Stimulated activated naive CD8-positive, alpha-beta T cell treated with anti-CD3 and anti-CD28 coated beads, Interleukin-15, Interleukin-2, amounts not matched to agents 100 ng/mL and 50 ng/mL, for 24 hours (primary cell): ENCODE measurements around the gene OLFML3.
"Not testable (repeated sequence)": the region's sequence is repeated elsewhere in the genome, so short reads cannot be mapped to it uniquely, and the experiment has no call there.

ENCODE experiments used
- H3K27ac Mint-ChIP-seq: one replicate; pipeline ENCODE4 v1.8.0; 2021; ENCODE audit warnings: mild to moderate bottlenecking, mixed read lengths
- H3K27me3 Mint-ChIP-seq: one replicate; pipeline ENCODE4 v1.8.0; 2021; ENCODE audit warnings: mixed read lengths
- H3K36me3 Mint-ChIP-seq: one replicate; pipeline ENCODE4 v1.8.0; 2021; ENCODE audit warnings: low read depth, mixed read lengths
- H3K4me1 Mint-ChIP-seq: one replicate; pipeline ENCODE4 v1.8.0; 2021; ENCODE audit warnings: low read depth, mixed read lengths
- H3K4me3 Mint-ChIP-seq: one replicate; pipeline ENCODE4 v1.8.0; 2021; ENCODE audit warnings: mild to moderate bottlenecking, mixed read lengths
- H3K9me3 Mint-ChIP-seq: one replicate; pipeline ENCODE4 v1.8.0; 2021; ENCODE audit warnings: mixed read lengths

OLFML3 gene

DNA sequence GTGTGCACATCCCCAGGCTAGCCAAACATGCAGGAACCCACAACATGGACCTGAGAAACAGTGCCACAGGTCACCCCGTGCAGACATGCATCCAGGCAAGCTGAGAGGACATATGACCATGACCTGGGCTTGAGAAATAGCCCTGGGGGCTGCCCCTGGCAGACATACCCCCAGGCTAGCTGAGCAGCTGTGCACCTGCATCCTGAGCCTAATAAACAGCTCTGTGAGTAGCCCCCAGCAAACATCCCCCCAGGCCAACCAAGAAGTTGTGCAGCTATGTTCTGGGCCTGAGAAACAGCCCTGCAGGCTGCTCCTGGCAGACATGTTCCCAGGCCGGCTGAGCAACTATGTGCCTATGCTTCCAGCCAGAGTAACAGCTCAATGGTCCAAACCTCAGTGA is 14.5 kb downstream of the OLFML3 start:
- Mint-ChIP-seq H3K27ac (no peak overlapping the region), H3K9me3 (peaks cover 19% of the 10 kb centered on the region), H3K4me3 (no peak overlapping the region), H3K4me1 (no peaks in the 10 kb centered on the region), H3K36me3 (peaks cover 14% of the 10 kb centered on the region), H3K27me3 (no peaks in the 10 kb centered on the region)

DNA sequence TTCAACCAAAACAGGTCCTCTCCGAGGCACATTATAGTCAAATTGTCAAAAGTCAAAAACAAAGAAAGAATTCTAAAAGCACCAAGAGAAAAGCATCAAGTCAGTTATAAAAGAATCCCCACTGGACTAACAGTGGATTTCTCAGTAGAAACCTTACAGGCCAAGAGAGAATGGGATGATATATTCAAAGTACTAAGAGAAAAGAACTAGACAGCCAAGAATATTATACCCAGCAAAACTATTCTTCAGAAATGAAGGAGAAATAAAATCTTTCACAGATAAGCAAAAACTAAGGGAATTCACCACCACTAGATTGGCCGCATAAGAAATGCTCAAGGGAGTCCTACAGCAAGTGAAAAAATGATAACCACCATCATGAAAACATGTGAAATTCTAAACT is 16.1 kb downstream of the OLFML3 start:
- Mint-ChIP-seq H3K27me3 (no peaks in the 10 kb centered on the region), H3K4me1 (no peaks in the 10 kb centered on the region), H3K36me3 (peaks cover 14% of the 10 kb centered on the region), H3K4me3 (no peak overlapping the region), H3K9me3 (peaks cover 19% of the 10 kb centered on the region), H3K27ac (no peak overlapping the region)

DNA sequence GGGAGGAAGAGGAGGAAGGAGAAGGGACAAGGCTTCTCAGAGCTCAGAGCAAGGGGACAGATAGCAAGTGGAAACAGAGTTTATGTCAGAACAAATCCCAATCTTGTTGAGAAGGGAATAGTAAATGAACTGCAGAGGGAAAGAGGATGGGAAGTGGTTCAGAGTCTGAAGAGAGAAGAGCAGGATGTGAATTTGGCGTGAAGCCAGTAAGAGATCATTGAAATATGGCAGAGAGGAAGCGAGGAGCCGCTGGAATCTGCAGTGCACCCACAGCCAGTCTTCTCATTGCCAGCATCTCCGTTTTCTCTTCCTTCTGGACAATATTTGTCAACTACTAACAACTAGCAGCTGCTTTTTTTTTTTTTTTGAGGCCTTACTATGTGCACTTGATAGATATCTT is 19.1 kb downstream of the OLFML3 start:
- H3K4me3 Mint-ChIP-seq: no peak overlapping the region
- peaks cover 14% of the 10 kb centered on the region for H3K36me3 Mint-ChIP-seq

DNA sequence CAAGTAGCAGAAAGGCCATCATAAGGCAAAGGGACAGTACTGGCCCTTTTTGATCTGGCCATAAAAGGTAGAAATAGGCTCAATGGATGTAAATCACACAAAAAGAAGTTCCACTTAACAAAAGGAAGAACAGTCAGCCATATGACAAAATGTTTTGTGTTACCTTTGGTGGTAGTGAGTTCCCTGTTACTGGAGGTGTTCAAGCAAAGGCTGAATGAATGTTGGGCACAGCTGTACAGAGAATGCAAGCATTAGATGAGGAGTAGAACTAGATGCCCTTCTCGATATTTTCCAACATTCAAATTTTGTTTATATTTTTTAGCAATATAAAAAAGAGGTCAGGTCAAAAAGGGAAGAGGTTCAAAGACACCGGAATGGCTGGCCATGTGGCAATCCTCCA is 20.0 kb downstream of the OLFML3 start:
- Mint-ChIP-seq H3K27me3 (no peaks in the 10 kb centered on the region), H3K4me1 (no peaks in the 10 kb centered on the region), H3K36me3 (peaks cover 11% of the 10 kb centered on the region), H3K4me3 (no peak overlapping the region), H3K9me3 (peaks cover 11% of the 10 kb centered on the region), H3K27ac (no peak overlapping the region)

More for the DNA sequence above, 19.1 kb downstream of the OLFML3 start:
- Mint-ChIP-seq H3K27ac (no peak overlapping the region), H3K9me3 (peaks cover 14% of the 10 kb centered on the region), H3K4me1 (no peaks in the 10 kb centered on the region), H3K27me3 (no peaks in the 10 kb centered on the region)

DNA sequence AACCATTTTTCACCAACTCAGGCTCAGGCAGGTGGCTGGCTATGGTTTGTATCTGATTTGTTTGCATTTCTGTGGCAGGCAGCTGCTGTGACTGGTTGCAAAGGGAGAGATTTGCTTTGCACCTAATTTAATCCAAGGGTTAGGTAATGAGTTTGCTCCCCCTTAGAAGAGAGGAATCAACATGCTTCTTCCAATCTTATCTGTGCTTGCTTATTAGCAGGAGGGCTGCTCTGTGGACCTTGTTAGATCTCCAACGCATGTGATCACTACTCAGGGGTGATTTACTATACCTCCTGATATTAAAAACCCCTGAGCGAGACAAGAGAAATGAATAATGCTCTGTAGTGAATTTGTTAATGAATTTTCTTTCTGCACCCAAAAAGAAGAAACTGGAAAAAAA is 20.5 kb downstream of the OLFML3 start:
- H3K27me3 Mint-ChIP-seq: peaks cover 2% of the 10 kb centered on the region

DNA sequence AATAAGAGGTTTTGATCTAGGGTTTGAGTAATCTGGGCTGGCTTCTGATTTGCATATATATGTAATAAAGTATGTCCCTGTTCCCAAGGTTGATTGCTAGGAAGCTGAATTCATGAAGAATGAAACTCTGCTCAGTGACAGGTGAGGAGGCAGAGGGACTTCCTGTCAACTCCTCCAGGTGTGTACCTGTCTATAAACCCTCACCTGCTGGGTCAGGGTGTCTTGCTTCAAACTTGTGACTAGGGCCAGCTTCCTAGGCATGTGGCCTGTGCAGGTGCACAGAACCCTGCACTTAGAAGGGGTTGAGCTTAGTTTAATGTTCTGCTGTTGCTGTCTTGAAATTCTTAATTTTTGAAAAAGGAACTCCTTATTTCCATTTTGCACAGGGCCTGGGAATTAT is 21.1 kb downstream of the OLFML3 start:
- Mint-ChIP-seq H3K4me3 (no peak overlapping the region), H3K27me3 (peaks cover 3% of the 10 kb centered on the region), H3K27ac (no peak overlapping the region), H3K4me1 (no peaks in the 10 kb centered on the region), H3K36me3 (peaks cover 2% of the 10 kb centered on the region), H3K9me3 (peaks cover 2% of the 10 kb centered on the region)

More for the DNA sequence above, 20.5 kb downstream of the OLFML3 start:
- no peaks in the 10 kb centered on the region for H3K4me1 Mint-ChIP-seq
- peaks cover 7% of the 10 kb centered on the region for H3K9me3 Mint-ChIP-seq
- peaks cover 7% of the 10 kb centered on the region for H3K36me3 Mint-ChIP-seq
- no peak overlapping the region for H3K27ac Mint-ChIP-seq
- no peak overlapping the region for H3K4me3 Mint-ChIP-seq

DNA sequence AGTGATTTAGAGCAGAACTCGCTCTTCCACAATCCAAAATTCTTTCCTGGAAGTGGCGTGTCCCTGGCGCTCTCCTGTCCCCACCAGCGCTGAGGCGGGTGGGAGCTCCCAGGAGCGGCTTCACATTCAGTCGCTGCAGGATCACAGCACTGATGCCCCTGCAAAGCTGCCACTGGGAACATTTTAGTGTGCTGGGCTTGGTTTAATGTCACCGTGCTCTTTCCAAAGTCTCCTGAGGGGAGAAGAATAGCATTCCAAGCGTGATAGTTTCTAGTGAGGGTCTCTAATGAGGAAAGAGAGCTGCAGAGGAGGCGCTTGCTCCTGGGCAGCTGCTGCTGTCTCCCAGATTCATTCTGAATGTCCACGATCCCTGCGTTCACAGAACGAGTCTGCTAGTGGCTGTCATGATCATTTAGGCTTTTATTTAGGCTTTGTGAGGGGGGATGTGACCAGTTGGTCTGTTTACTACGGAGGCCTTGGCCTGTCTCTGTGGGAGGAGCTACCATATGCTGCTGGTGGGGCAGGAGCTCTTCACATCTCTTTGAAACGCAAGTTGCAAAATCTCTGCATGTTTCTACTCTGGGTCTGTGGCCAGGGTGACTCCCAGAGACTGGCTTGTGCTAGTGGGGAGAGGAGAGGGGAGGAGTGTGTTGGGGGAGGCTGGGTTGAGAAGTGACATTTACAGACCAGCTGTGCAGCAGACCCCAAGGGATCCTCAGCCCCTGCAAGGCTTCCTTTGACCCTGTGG is 23.4 kb downstream of the OLFML3 start:
- Mint-ChIP-seq H3K4me1 (no peaks in the 10 kb centered on the region), H3K36me3 (no peaks in the 10 kb centered on the region), H3K27me3 (peaks cover 8% of the 10 kb centered on the region), H3K9me3 (no peaks in the 10 kb centered on the region), H3K27ac (no peak overlapping the region), H3K4me3 (no peak overlapping the region)

DNA sequence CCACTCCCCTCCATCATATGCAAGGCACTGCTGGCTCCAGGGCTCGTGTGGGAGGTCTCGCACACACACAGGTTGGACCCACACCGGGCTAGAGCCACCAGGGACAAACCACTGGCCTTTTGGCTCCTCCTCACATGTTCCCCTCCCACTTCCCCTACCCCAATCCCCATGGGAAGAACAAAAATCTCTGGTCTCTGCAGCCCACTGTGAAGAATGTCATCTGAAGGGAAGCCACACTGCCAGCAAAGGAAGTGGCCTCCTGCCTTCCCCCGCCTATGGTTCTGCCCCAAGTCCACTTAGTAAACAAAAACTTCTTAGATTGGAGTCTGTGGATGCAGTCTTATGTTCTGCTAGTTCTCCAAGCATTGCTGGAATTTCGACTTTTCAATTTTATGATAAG is 24.2 kb downstream of the OLFML3 start:
- Mint-ChIP-seq H3K9me3 (no peaks in the 10 kb centered on the region), H3K27me3 (peaks cover 8% of the 10 kb centered on the region), H3K36me3 (no peaks in the 10 kb centered on the region), H3K4me3 (no peak overlapping the region), H3K27ac (no peak overlapping the region), H3K4me1 (no peaks in the 10 kb centered on the region)

DNA sequence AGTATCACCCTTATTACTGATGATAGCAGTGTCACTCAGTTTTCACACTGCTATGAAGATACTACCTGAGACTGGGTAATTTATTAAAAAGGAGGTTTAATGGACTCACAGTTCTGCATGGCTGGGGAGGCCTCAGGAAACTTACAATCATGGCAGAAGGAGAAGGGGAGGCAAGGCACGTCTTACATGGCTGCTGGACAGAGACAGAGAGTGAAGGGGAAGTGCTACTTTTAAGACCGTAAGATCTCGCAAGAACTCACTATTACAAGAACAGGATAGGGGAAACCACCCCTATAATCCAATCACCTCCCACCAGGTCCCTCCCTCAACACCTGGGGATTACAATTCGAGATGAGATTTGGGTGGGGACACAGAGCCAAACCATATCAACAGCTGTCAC is 27.6 kb downstream of the OLFML3 start:
- not testable (repeated sequence) for H3K27me3 Mint-ChIP-seq, H3K4me3 Mint-ChIP-seq, H3K4me1 Mint-ChIP-seq, H3K9me3 Mint-ChIP-seq, H3K36me3 Mint-ChIP-seq, H3K27ac Mint-ChIP-seq

DNA sequence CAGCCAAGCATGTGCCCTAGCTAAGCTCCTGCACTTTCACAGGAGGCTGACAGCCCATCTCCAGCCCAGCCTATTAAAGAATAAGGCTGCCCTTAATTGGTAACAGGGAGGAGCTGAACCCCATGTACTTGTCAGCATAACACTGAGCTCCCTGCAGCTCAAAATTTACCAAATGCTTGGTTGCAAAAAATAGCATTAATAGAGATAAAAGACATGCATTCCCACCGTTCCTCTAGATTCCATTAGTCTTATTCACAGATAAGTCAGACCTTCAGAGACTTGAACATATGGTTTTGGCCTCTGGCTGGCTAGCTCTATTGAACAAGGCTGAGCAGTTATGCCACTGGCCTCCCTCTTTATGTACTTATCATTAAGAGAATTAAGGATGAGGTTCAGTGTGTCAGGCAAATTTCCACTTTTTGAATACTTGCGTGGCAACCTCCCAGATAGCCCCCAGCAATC is 29.2 kb downstream of the OLFML3 start:
- Mint-ChIP-seq H3K4me3 (no peak overlapping the region), H3K36me3 (no peaks in the 10 kb centered on the region), H3K27me3 (peaks cover 11% of the 10 kb centered on the region), H3K9me3 (no peaks in the 10 kb centered on the region), H3K4me1 (no peaks in the 10 kb centered on the region), H3K27ac (no peak overlapping the region)

DNA sequence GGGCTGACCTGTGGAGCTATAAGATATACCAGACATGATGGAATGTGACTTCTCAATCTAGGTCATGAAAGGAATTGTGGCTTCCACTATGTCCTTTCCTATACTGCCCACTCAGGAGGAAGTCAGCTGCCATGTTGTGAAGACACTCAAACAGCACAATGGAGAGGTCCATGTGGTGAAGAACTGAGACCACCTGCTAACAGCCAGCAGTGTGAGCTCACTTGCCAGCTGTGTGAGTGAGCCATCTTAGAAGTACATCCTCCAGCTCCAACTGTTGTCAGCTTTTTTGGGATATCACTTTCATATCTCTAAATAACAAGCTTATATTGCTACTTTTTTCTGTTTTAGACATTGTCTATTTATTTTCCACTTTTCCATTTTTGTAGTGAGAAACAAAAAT is 29.7 kb downstream of the OLFML3 start:
- Mint-ChIP-seq H3K4me3 (no peak overlapping the region), H3K4me1 (no peaks in the 10 kb centered on the region), H3K9me3 (no peaks in the 10 kb centered on the region), H3K36me3 (no peaks in the 10 kb centered on the region), H3K27ac (no peak overlapping the region), H3K27me3 (peaks cover 11% of the 10 kb centered on the region)

DNA sequence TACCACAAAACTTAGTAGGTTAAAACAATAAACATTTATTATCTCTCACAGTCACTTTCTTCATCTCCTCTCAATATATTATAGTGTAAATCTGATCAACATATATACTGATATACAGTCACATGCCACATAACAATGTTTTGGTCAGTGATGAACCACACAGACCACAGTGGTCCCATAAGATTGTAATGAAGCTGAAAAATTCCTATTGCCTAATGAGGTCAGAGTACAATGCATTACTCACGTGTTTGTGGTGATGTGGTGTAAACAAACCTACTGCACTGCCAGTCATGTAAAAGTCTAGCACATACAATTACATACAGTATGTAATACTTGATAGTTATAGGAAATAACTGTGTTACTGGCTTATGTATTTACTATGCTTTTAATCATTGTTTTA is 30.1 kb downstream of the OLFML3 start:
- no peaks in the 10 kb centered on the region for H3K36me3 Mint-ChIP-seq
- no peak overlapping the region for H3K27ac Mint-ChIP-seq
- no peaks in the 10 kb centered on the region for H3K9me3 Mint-ChIP-seq
- H3K4me1 Mint-ChIP-seq: no peaks in the 10 kb centered on the region
- no peak overlapping the region for H3K4me3 Mint-ChIP-seq
- peaks cover 11% of the 10 kb centered on the region for H3K27me3 Mint-ChIP-seq

DNA sequence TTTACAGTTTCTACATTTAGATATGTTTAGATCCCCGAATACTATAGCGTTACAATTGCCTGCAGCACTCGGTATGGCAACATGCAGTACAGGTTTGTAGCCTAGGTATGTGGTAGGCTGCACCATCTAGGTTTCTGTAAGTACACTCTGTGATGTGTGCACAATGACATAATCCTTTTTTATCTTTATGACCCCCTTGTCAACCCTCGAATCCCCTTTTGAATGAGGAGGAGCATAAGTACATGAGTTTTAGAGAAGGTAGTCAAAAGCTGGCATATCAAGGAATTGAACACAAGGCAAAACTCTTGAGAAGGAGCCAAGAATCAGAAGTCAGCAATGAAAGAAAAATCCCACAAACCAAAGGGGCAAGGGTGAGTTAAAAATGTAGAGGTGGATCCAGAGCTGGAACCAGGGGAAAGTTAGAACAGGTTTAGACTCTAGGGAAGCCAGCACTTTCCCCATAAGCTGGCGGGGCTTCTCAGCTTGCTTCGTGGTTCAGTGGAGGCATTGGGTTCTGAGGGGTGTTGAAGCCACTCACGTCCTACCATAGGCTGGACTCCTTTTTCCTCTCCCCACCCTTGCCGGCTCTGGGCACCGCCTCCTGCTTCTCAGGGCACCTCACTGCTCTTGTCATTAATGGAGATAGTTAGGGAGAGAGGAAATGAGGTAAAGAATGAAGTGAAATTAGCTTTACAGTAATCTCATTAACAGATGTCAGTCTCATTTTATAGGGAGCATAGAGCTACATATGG is 31.3 kb downstream of the OLFML3 start:
- H3K9me3 Mint-ChIP-seq: no peaks in the 10 kb centered on the region
- H3K27ac Mint-ChIP-seq: no peak overlapping the region
- H3K27me3 Mint-ChIP-seq: peaks cover 7% of the 10 kb centered on the region
- H3K4me3 Mint-ChIP-seq: no peak overlapping the region
- no peaks in the 10 kb centered on the region for H3K4me1 Mint-ChIP-seq
- no peaks in the 10 kb centered on the region for H3K36me3 Mint-ChIP-seq

DNA sequence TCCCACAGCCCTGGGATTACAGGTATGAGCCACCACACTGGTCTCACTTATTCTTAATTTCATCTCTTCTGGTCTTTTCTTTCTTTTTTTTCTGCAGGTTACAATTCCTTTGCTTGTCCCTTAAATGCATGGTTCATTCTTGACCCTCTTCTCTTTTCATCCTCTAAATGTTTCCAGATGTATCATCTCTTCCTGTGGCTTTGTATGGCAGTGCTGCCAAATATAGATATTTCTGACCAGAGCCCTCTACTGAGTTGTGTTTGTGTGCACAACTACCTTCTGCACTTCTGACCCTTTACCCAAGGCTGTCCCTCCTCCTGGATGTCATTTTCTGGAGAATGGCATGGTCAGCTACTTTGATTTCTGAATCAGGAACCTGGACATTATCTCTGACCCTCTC is 32.5 kb downstream of the OLFML3 start:
- H3K27me3 Mint-ChIP-seq: peaks cover 4% of the 10 kb centered on the region
- H3K4me1 Mint-ChIP-seq: no peaks in the 10 kb centered on the region
- no peak overlapping the region for H3K4me3 Mint-ChIP-seq
- no peak overlapping the region for H3K27ac Mint-ChIP-seq
- H3K9me3 Mint-ChIP-seq: no peaks in the 10 kb centered on the region
- no peaks in the 10 kb centered on the region for H3K36me3 Mint-ChIP-seq

DNA sequence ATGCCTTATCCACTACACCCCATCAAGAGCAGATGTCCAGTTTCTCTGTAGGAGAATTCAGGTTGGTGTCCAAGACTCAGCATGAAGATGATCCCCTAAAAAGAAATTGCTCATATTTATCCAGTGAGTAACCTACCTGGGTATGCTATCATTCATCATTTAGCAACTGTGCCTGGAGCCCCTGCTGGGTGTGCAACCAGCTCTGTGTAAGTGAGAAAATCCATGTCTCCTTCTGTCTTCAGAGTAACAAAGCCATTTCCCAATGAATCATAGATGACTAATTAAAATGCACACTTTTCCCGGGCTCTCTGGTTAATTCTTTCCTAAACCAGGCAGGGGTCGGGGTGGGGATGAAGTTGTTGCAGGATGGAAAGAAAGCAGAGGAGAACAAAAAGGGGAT is 35.8 kb downstream of the OLFML3 start:
- Mint-ChIP-seq H3K27ac (no peak overlapping the region), H3K4me3 (no peak overlapping the region), H3K27me3 (peaks cover 9% of the 10 kb centered on the region), H3K4me1 (no peaks in the 10 kb centered on the region), H3K36me3 (no peaks in the 10 kb centered on the region), H3K9me3 (no peaks in the 10 kb centered on the region)

DNA sequence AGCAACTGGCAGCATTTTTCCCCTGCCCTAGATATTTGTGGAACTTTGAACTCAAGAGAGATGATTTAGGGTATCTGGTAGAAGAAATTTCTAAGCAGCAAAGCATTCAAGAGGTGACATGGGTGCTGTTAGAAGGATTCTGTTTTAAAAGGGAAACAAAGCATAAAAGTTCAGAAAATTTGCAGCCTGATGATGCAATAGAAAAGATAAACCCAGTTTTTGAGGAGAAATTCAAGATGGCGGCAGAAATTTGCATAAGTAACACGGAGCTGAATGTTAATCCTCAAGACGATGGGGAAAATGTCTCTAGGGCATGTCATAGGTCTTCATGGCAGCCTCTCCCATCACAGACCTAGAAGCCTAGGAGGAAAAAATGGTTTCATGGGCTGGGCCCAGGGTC is 40.5 kb downstream of the OLFML3 start:
- not testable (repeated sequence) for H3K27ac Mint-ChIP-seq, H3K27me3 Mint-ChIP-seq, H3K4me1 Mint-ChIP-seq, H3K36me3 Mint-ChIP-seq, H3K9me3 Mint-ChIP-seq, H3K4me3 Mint-ChIP-seq
